HCT116 (cell line): ENCODE data around the gene ALDH3A2. TPM values are rescaled to one million over a fixed set of nuclear protein-coding genes. Genes with fewer than 3 reads are reported as not detected.

ENCODE experiments used
- ATAC-seq: fragments of 200-7000 bp; cut with Tn5 transposase; 2 replicates; pipeline ENCODE4 v1.9.1; 2020; ENCODE audit warnings: mild to moderate bottlenecking, moderate library complexity
- BruUV-seq: library from RNA; stranded (reverse); fragments of 400-500 nt; replicated peaks from 2 replicates; lab custom pipeline; 2021; lab: Mats Ljungman, UMichigan
- CTCF ChIA-PET: fragments of 300-600 bp; sonication (Branson Sonifier 250); formaldehyde crosslinking; loops from one replicate; lab custom pipeline; 2021; ENCODE audit warnings: antibody characterized with exemption; lab: Charles Lee
- POLR2A ChIA-PET: fragments of 300-600, 350-600 bp; sonication (Branson Sonifier 250); formaldehyde crosslinking; loops from one replicate; lab custom pipeline; 2021; ENCODE audit warnings: antibody characterized with exemption; lab: Charles Lee
- RAD21 ChIA-PET, 2 experiments: fragments of 300-600 bp; sonication (Branson Sonifier 250); formaldehyde crosslinking; loops; one replicate each; lab custom pipeline; 2023; ENCODE audit warnings: low total read pairs in 2 of 2; ENCODE audit not compliant: uncharacterized antibody in 2 of 2, unreplicated experiment in 2 of 2, low non-redundant PET in 1 of 2; lab: Charles Lee
- DNase-seq: peaks from one replicate; pipeline ENCODE4 v3.0.0-alpha.2; 2010; ENCODE audit warnings: low read depth, low spot score
- H2AFZ ChIP-seq: fragments of 200-600 bp; shearing (Covaris generic), sonication (generic); 2 replicates; pipeline ENCODE4 v1.6.1; 2017; ENCODE audit warnings: low read depth, mixed run types, mixed read lengths, antibody characterized with exemption, low read length; ENCODE audit not compliant: poor library complexity, severe bottlenecking
- H3K27ac ChIP-seq: 2 replicates; pipeline ENCODE4 v1.5.1; 2012; ENCODE audit warnings: low read depth, low read length
- H3K27me3 ChIP-seq: fragments of 200-600 bp; sonication (generic); 2 replicates; pipeline ENCODE4 v1.6.1; 2016; ENCODE audit warnings: mixed run types, low read length, mixed read lengths; ENCODE audit not compliant: insufficient read depth
- H3K36me3 ChIP-seq, 2 experiments: fragments of 200-500 bp in 1 of 2; fragments of 200-600 bp in 1 of 2; sonication (Bioruptor generic) in 1 of 2; sonication (generic) in 1 of 2; 2 replicates each; pipeline versions ENCODE4 v1.5.1 to v1.6.1; 2014 to 2016; ENCODE audit warnings: low read length in 2 of 2, inconsistent platforms in 1 of 2, mixed read lengths in 1 of 2, mixed run types in 1 of 2; ENCODE audit not compliant: insufficient read depth in 2 of 2, control insufficient read depth in 1 of 2
- H3K4me1 ChIP-seq, 2 experiments: fragments of 200-600 bp in 1 of 2; sonication (generic) in 1 of 2; 2 replicates each; pipeline versions ENCODE4 v1.5.1 to v1.6.1; 2012 to 2017; ENCODE audit warnings: low read length in 2 of 2, inconsistent platforms in 1 of 2, mild to moderate bottlenecking in 1 of 2, mixed read lengths in 1 of 2, mixed run types in 1 of 2, moderate library complexity in 1 of 2; ENCODE audit not compliant: insufficient read depth in 2 of 2, control insufficient read depth in 1 of 2
- H3K4me2 ChIP-seq: fragments of 200-600 bp; sonication (generic); 2 replicates; pipeline ENCODE4 v1.6.1; 2017; ENCODE audit warnings: mixed run types, low read length, mixed read lengths
- H3K4me3 ChIP-seq, 2 experiments: fragments of 200-600 bp in 1 of 2; sonication (generic) in 1 of 2; replicated peaks in 1 of 2; 2 replicates each; pipeline ENCODE4 v1.5.1; 2011 to 2016; ENCODE audit warnings: low read length in 2 of 2, control low read depth in 1 of 2, low read depth in 1 of 2, mild to moderate bottlenecking in 1 of 2, mixed read lengths in 1 of 2, mixed run types in 1 of 2
- H3K79me2 ChIP-seq: fragments of 200-600 bp; sonication (generic); 2 replicates; pipeline ENCODE4 v1.6.1; 2017; ENCODE audit warnings: mild to moderate bottlenecking, mixed run types, low read length, moderate library complexity, mixed read lengths; ENCODE audit not compliant: insufficient read depth
- H3K9ac ChIP-seq: fragments of 200-600 bp; sonication (generic); 2 replicates; pipeline ENCODE4 v1.6.1; 2016; ENCODE audit warnings: low read length, mixed read lengths
- H3K9me2 ChIP-seq: fragments of 200-600 bp; sonication (generic), shearing (Covaris generic); 2 replicates; pipeline ENCODE4 v1.6.1; 2017; ENCODE audit warnings: mixed run types, mild to moderate bottlenecking, moderate library complexity; ENCODE audit not compliant: insufficient read depth
- H3K9me3 ChIP-seq, 2 experiments: fragments of 200-500 bp in 1 of 2; fragments of 200-600 bp in 1 of 2; sonication (Bioruptor generic) in 1 of 2; sonication (generic) in 1 of 2; 2 replicates each; pipeline ENCODE4 v1.6.1; 2014 to 2017; ENCODE audit warnings: low read length in 2 of 2, mixed read lengths in 2 of 2, inconsistent platforms in 1 of 2, low read depth in 1 of 2, mild to moderate bottlenecking in 1 of 2, mixed run types in 1 of 2, moderate library complexity in 1 of 2; ENCODE audit not compliant: control insufficient read depth in 1 of 2, insufficient read depth in 1 of 2
- H4K20me1 ChIP-seq: fragments of 200-600 bp; sonication (generic), shearing (Covaris generic); 2 replicates; pipeline ENCODE4 v1.6.1; 2017; ENCODE audit warnings: mixed run types, mild to moderate bottlenecking, moderate library complexity; ENCODE audit not compliant: insufficient read depth
- ATF3 ChIP-seq: IDR thresholded peaks from 2 replicates; pipeline ENCODE4 v1.6.1; 2012
- CBX3 ChIP-seq: IDR thresholded peaks from 2 replicates; pipeline ENCODE4 v1.6.1; 2012; ENCODE audit warnings: low read depth
- CTCF ChIP-seq, 3 experiments: fragments of 200-600 bp in 1 of 3; sonication (generic) in 1 of 3; IDR thresholded peaks in 2 of 3; conservative IDR thresholded peaks in 1 of 3; 2 replicates each; pipeline ENCODE4 v1.5.1; 2012 to 2017; ENCODE audit warnings: low read depth in 2 of 3, low read length in 2 of 3, antibody characterized with exemption in 1 of 3, borderline replicate concordance in 1 of 3, control low read depth in 1 of 3, mild to moderate bottlenecking in 1 of 3, mixed read lengths in 1 of 3, mixed run types in 1 of 3, moderate library complexity in 1 of 3; ENCODE audit not compliant: insufficient read depth in 1 of 3
- EGR1 ChIP-seq: IDR thresholded peaks from 2 replicates; pipeline ENCODE4 v1.6.1; 2012; ENCODE audit warnings: low read depth
- EZH2 ChIP-seq: fragments of 200-600 bp; sonication (generic); IDR thresholded peaks from 2 replicates; pipeline ENCODE4 v1.6.1; 2017; ENCODE audit warnings: antibody characterized with exemption, mixed run types
- EZH2phosphoT487 ChIP-seq: fragments of 200-600 bp; IDR thresholded peaks from 2 replicates; pipeline ENCODE4 v1.6.1; 2018; ENCODE audit warnings: antibody characterized with exemption, borderline replicate concordance
- FOSL1 ChIP-seq: IDR thresholded peaks from 2 replicates; pipeline ENCODE4 v1.6.1; 2012; ENCODE audit warnings: low read depth
- JUND ChIP-seq: IDR thresholded peaks from 2 replicates; pipeline ENCODE4 v1.6.1; 2012
- MAX ChIP-seq: IDR thresholded peaks from 2 replicates; pipeline ENCODE4 v1.6.1; 2012
- POLR2A ChIP-seq: IDR thresholded peaks from 2 replicates; pipeline ENCODE4 v1.7.0; 2011; ENCODE audit warnings: borderline replicate concordance; ENCODE audit not compliant: insufficient read depth, insufficient read length; ENCODE audit errors: extremely low read depth
- POLR2AphosphoS5 ChIP-seq: IDR thresholded peaks from 2 replicates; pipeline ENCODE4 v1.6.1; 2011; ENCODE audit warnings: mild to moderate bottlenecking, low read depth, low read length, moderate library complexity
- RAD21 ChIP-seq: IDR thresholded peaks from 2 replicates; pipeline ENCODE4 v1.6.1; 2012; ENCODE audit warnings: low read depth, mild to moderate bottlenecking
- REST ChIP-seq: IDR thresholded peaks from 2 replicates; pipeline ENCODE4 v1.6.1; 2012; ENCODE audit warnings: low read depth
- SIN3A ChIP-seq: IDR thresholded peaks from 2 replicates; pipeline ENCODE4 v1.6.1; 2012; ENCODE audit warnings: low read depth
- SRF ChIP-seq: IDR thresholded peaks from 2 replicates; pipeline ENCODE4 v1.6.1; 2012; ENCODE audit warnings: low read depth
- TCF7L2 ChIP-seq: IDR thresholded peaks from 2 replicates; pipeline ENCODE4 v1.7.0; 2011; ENCODE audit warnings: borderline replicate concordance, inconsistent platforms; ENCODE audit not compliant: insufficient read depth, insufficient read length; ENCODE audit errors: extremely low read depth
- YY1 ChIP-seq: IDR thresholded peaks from 2 replicates; pipeline ENCODE4 v1.6.1; 2011; ENCODE audit warnings: low read length, low read depth, moderate library complexity, mild to moderate bottlenecking; ENCODE audit not compliant: insufficient replicate concordance; ENCODE audit errors: extremely low read depth
- ZFX ChIP-seq: fragments of 450-650 bp; IDR thresholded peaks from 2 replicates; pipeline ENCODE4 v1.6.1; 2017
- ZNF274 ChIP-seq: fragments of 200-500 bp; sonication (Bioruptor generic); IDR thresholded peaks from 2 replicates; pipeline ENCODE4 v1.6.1; 2014; ENCODE audit warnings: mild to moderate bottlenecking, low read depth, low read length, inconsistent platforms
- intact Hi-C: fragments of 100-400 bp; cut with micrococcal nuclease; formaldehyde crosslinking; loops from 2 replicates; pipeline ENCODE4 v1.10.0; 2022
- total RNA-seq: library from RNA; stranded (reverse); gene quantifications from one replicate; pipeline ENCODE4 v1.2.1, GENCODE V29; 2021; ENCODE audit not compliant: unreplicated experiment

Gene ALDH3A2
- total RNA-seq, 1 experiment from 2014 or later, result 86.8 TPM

- Histone ChIP-seq H3K9me3 (no peaks in the 10 kb centered on the region), H3K36me3 (no peaks in the 10 kb centered on the region), H3K4me3 (no peak overlapping the region), H3K9ac (no peak overlapping the region), H3K9me2 (no peaks in the 10 kb centered on the region), H3K4me2 (no peak overlapping the region), H3K79me2 (peaks cover 8% of the 10 kb centered on the region), H3K27me3 (no peaks in the 10 kb centered on the region), H3K27ac (no peak overlapping the region), H3K4me1 (peaks cover 53 to 74% of the 10 kb centered on the region in 2 experiments), H2AFZ (no peak overlapping the region), H4K20me1 (no peaks in the 10 kb centered on the region)
- DNase-seq (no peak), ATAC-seq (no peak)
- TF ChIP-seq MAX, result no peak
- TF ChIP-seq ATF3, result no peak
- no peak for TF ChIP-seq CBX3
- TF ChIP-seq EGR1, result no peak
- TF ChIP-seq POLR2A, result no peak
- no peak for TF ChIP-seq RAD21
- no peak for TF ChIP-seq CTCF (IDR thresholded peaks at IDR 0.05 in 2 of 3, conservative IDR thresholded peaks at IDR 0.05 in 1 of 3; ENCODE audit: borderline replicate concordance in 1 of 3, insufficient read depth in 1 of 3, low read depth in 2 of 3, low read length in 2 of 3)
- TF ChIP-seq EZH2, result no peak
- no peak for TF ChIP-seq SRF
- no peak for TF ChIP-seq REST
- TF ChIP-seq SIN3A, result no peak
- no peak for TF ChIP-seq FOSL1
- no peak for TF ChIP-seq TCF7L2
- no peak for TF ChIP-seq ZNF274
- TF ChIP-seq ZFX, result no peak
- no peak for TF ChIP-seq EZH2phosphoT487
- no peak for TF ChIP-seq JUND
- TF ChIP-seq POLR2AphosphoS5, result no peak
- no peak for TF ChIP-seq YY1
- ChIA-PET RAD21 (no interaction called here), CTCF (interaction anchor here (1.2 kb wide), 1 partner anchor 100 kb away, joined by 3 read pairs; no protein-coding TSS in a partner anchor), POLR2A (no interaction called here)
- BruUV-seq, result no TSS peak
- intact Hi-C loops, result loop anchor here (5.0 kb wide), 2 partner anchors 108 to 137 kb away; no protein-coding TSS in a partner anchor
Measured at GRCh38 chr17:19644493-19645210, 3.9 kb upstream of the ALDH3A2 start.
